ENCODE data around the gene PRR3. TPM values are rescaled to one million over a fixed set of nuclear protein-coding genes. Genes with fewer than 3 reads are reported as not detected.

Gene PRR3
- total RNA-seq, 4 donors from 2014 or later = 8.0 to 10.3 (median 8.8) TPM

GRCh38 chr6:30601436-30601814 lies 44.3 kb downstream of the PRR3 start:
- peaks cover 12 to 73% (median 49%) of the 10 kb centered on the region in 3 donors for H3K36me3 ChIP-seq
- TF ChIP-seq EP300 (IDR thresholded peaks at IDR 0.05) (no peak), POLR2A (IDR thresholded peaks at IDR 0.05) (no peak), CTCF (IDR thresholded peaks at IDR 0.05) (no peak)
- WGBS, 2 donors = 55 to 68% methylated on average over 6 of the region's 6 CpGs
- H3K27ac ChIP-seq = no peak overlapping the region
- no peaks in the 10 kb centered on the region for H3K4me1 ChIP-seq
- H3K27me3 ChIP-seq = no peaks in the 10 kb centered on the region
- no peak overlapping the region for H3K4me3 ChIP-seq
- no peak for DNase-seq (ENCODE audit: low spot score in 2 of 2)
- no peaks in the 10 kb centered on the region for H3K9me3 ChIP-seq

- 93% methylated on average over 33 to 34 of the region's 39 CpGs for WGBS, 2 donors
- Histone ChIP-seq H3K9me3 (no peaks in the 10 kb centered on the region), H3K4me3 (no peak overlapping the region), H3K27ac (no peak overlapping the region), H3K27me3 (no peaks in the 10 kb centered on the region), H3K36me3 (peaks cover 12 to 77% (median 50%) of the 10 kb centered on the region in 3 donors), H3K4me1 (no peaks in the 10 kb centered on the region)
- TF ChIP-seq POLR2A (IDR thresholded peaks at IDR 0.05) = no peak
- TF ChIP-seq CTCF (IDR thresholded peaks at IDR 0.05) = no peak
- TF ChIP-seq EP300 (IDR thresholded peaks at IDR 0.05) = no peak
- no peak for DNase-seq (ENCODE audit: low spot score in 2 of 2)
Measured at GRCh38 chr6:30601815-30602641, 44.9 kb downstream of the PRR3 start.

GRCh38 chr6:30603961-30604360 lies 46.9 kb downstream of the PRR3 start:
- peaks cover 0 to 4% (median under 1%) of the 10 kb centered on the region in 4 donors for H3K4me1 ChIP-seq
- TF ChIP-seq EP300 (IDR thresholded peaks at IDR 0.05) (no peak), CTCF (IDR thresholded peaks at IDR 0.05) (no peak), POLR2A (IDR thresholded peaks at IDR 0.05) (no peak)
- H3K27ac ChIP-seq = no peak overlapping the region
- no peaks in the 10 kb centered on the region for H3K9me3 ChIP-seq
- no peaks in the 10 kb centered on the region for H3K27me3 ChIP-seq
- H3K4me3 ChIP-seq = no peak overlapping the region
- WGBS, 2 donors = 92 to 94% methylated on average over 13 of the region's 13 CpGs
- peaks cover 12 to 96% (median 50%) of the 10 kb centered on the region in 3 donors for H3K36me3 ChIP-seq
- no peak for DNase-seq (ENCODE audit: low spot score in 2 of 2)

- Histone ChIP-seq H3K4me3 (no peak overlapping the region), H3K27me3 (no peaks in the 10 kb centered on the region), H3K27ac (peak overlapping the region in 2 of 4 donors; percentile 9 to 100), H3K9me3 (no peaks in the 10 kb centered on the region), H3K4me1 (peaks cover 0 to 60% (median 39%) of the 10 kb centered on the region in 4 donors), H3K36me3 (peaks cover 0 to 45% (median 12%) of the 10 kb centered on the region in 3 donors)
- no peak for TF ChIP-seq POLR2A (IDR thresholded peaks at IDR 0.05)
- no peak for DNase-seq (ENCODE audit: low spot score in 2 of 2)
- 78 to 80% methylated on average over 4 of the region's 4 CpGs for WGBS, 2 donors
Measured at GRCh38 chr6:30610065-30610464, 53.0 kb downstream of the PRR3 start.

GRCh38 chr6:30611150-30611855 lies 54.2 kb downstream of the PRR3 start:
- DNase-seq (ENCODE audit: low spot score in 2 of 2) = no peak
- WGBS, 2 donors = 65 to 69% methylated on average over 9 of the region's 9 CpGs
- peak overlapping the region in 2 of 4 donors; percentile 57 to 100 for H3K27ac ChIP-seq
- H3K4me3 ChIP-seq = no peak overlapping the region
- H3K9me3 ChIP-seq = no peaks in the 10 kb centered on the region
- peaks cover 0 to 60% (median 39%) of the 10 kb centered on the region in 4 donors for H3K4me1 ChIP-seq
- TF ChIP-seq POLR2A (IDR thresholded peaks at IDR 0.05) = no peak
- no peak for TF ChIP-seq CTCF (IDR thresholded peaks at IDR 0.05)
- no peak for TF ChIP-seq EP300 (IDR thresholded peaks at IDR 0.05)
- peaks cover 2 to 38% (median 2%) of the 10 kb centered on the region in 3 donors for H3K36me3 ChIP-seq
- no peaks in the 10 kb centered on the region for H3K27me3 ChIP-seq

Measured in tibial nerve (tissue), 4 donors.